KMS-11 (cell line): ENCODE results near the gene COX5B.

Experiments
- H2AFZ ChIP-seq: fragments of 200-600 bp; sonication (generic); 2 replicates; pipeline ENCODE4 v1.6.1; 2016; ENCODE audit warnings: antibody characterized with exemption, mixed run types, low read depth
- H3K27ac ChIP-seq: fragments of 200-600 bp; sonication (generic); 2 replicates; pipeline ENCODE4 v1.6.1; 2016; ENCODE audit warnings: mild to moderate bottlenecking, mixed run types
- H3K27me3 ChIP-seq: fragments of 200-600 bp; sonication (generic); 2 replicates; pipeline ENCODE4 v1.6.1; 2017; ENCODE audit warnings: mild to moderate bottlenecking, low read depth, mixed run types, moderate library complexity; ENCODE audit not compliant: insufficient read depth
- H3K36me3 ChIP-seq: fragments of 200-600 bp; sonication (generic); 2 replicates; pipeline ENCODE4 v1.6.1; 2017; ENCODE audit warnings: mild to moderate bottlenecking, mixed run types; ENCODE audit not compliant: insufficient read depth
- H3K4me1 ChIP-seq: fragments of 200-600 bp; sonication (generic); 2 replicates; pipeline ENCODE4 v1.6.1; 2016; ENCODE audit warnings: mild to moderate bottlenecking, low read depth, mixed run types; ENCODE audit not compliant: poor library complexity, severe bottlenecking
- H3K4me2 ChIP-seq: fragments of 200-600 bp; sonication (generic); 2 replicates; pipeline ENCODE4 v1.7.0; 2016; ENCODE audit warnings: mild to moderate bottlenecking, mixed run types
- H3K4me3 ChIP-seq: fragments of 200-600 bp; sonication (generic); IDR thresholded peaks from 2 replicates; pipeline ENCODE4 v1.6.1; 2017; ENCODE audit warnings: low read depth, low read length, mixed read lengths; ENCODE audit not compliant: insufficient read depth
- H3K79me2 ChIP-seq: fragments of 200-600 bp; sonication (generic); 2 replicates; pipeline ENCODE4 v1.6.1; 2016; ENCODE audit warnings: low read depth, mixed run types; ENCODE audit not compliant: insufficient read depth
- H3K9ac ChIP-seq: fragments of 200-600 bp; sonication (generic); 2 replicates; pipeline ENCODE4 v1.6.1; 2016; ENCODE audit warnings: mild to moderate bottlenecking, mixed run types
- H4K20me1 ChIP-seq: fragments of 200-600 bp; sonication (generic); 2 replicates; pipeline ENCODE4 v1.6.1; 2016; ENCODE audit warnings: mild to moderate bottlenecking, mixed run types; ENCODE audit not compliant: insufficient read depth
- TF ChIP-seq, protein P1 (sequence below): fragments of 200-600 bp; sonication (generic); conservative IDR thresholded peaks from 2 replicates; pipeline ENCODE4 v1.6.1; 2017; ENCODE audit warnings: low read depth, mild to moderate bottlenecking, antibody characterized with exemption, low read length, moderate library complexity, mixed read lengths

The COX5B gene

DNA sequence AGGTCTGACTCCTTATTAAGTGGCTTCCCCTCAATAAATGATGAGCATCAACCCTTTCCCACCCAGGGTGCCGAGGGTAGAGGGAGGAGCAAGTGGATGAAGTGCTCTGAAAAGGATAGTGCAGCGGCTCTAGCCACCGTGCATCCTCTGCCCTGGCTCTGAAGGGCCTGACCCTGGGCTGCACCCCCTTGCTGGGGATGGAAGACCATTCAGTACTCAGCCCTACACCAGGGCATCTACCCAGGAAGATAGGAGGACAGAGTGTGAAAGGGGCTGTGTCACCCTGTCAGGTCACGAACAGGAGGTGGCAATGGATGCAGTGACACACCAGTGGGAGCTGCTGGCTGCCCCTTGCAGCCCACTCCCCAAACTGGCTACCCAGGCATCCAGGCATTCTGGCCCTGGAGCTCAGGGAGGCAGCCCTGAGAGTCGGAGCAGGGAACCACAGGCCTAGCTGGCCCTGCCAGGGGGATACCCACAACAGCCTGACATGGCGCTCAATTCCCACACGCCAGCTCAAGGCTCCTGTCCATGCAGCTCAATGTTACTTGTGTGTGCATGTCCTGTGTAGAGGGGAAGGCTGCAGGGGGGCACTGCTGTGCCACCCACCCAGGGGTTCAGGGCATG, 10.4 kb downstream of the COX5B start:
- no peaks in the 10 kb centered on the region for H3K27me3 ChIP-seq
- no peaks in the 10 kb centered on the region for H4K20me1 ChIP-seq
- no peaks in the 10 kb centered on the region for H3K4me1 ChIP-seq
- H2AFZ ChIP-seq, result no peak overlapping the region
- no peak overlapping the region for H3K27ac ChIP-seq
- peaks cover 5% of the 10 kb centered on the region; the same call in 1 of the 2 replicates for H3K79me2 ChIP-seq
- H3K4me2 ChIP-seq, result no peak overlapping the region
- H3K9ac ChIP-seq, result no peak overlapping the region
- no peaks in the 10 kb centered on the region for H3K36me3 ChIP-seq
- TF ChIP-seq, protein P1, sequence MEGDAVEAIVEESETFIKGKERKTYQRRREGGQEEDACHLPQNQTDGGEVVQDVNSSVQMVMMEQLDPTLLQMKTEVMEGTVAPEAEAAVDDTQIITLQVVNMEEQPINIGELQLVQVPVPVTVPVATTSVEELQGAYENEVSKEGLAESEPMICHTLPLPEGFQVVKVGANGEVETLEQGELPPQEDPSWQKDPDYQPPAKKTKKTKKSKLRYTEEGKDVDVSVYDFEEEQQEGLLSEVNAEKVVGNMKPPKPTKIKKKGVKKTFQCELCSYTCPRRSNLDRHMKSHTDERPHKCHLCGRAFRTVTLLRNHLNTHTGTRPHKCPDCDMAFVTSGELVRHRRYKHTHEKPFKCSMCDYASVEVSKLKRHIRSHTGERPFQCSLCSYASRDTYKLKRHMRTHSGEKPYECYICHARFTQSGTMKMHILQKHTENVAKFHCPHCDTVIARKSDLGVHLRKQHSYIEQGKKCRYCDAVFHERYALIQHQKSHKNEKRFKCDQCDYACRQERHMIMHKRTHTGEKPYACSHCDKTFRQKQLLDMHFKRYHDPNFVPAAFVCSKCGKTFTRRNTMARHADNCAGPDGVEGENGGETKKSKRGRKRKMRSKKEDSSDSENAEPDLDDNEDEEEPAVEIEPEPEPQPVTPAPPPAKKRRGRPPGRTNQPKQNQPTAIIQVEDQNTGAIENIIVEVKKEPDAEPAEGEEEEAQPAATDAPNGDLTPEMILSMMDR, result no peak
- H3K4me3 ChIP-seq, result no peak overlapping the region

DNA sequence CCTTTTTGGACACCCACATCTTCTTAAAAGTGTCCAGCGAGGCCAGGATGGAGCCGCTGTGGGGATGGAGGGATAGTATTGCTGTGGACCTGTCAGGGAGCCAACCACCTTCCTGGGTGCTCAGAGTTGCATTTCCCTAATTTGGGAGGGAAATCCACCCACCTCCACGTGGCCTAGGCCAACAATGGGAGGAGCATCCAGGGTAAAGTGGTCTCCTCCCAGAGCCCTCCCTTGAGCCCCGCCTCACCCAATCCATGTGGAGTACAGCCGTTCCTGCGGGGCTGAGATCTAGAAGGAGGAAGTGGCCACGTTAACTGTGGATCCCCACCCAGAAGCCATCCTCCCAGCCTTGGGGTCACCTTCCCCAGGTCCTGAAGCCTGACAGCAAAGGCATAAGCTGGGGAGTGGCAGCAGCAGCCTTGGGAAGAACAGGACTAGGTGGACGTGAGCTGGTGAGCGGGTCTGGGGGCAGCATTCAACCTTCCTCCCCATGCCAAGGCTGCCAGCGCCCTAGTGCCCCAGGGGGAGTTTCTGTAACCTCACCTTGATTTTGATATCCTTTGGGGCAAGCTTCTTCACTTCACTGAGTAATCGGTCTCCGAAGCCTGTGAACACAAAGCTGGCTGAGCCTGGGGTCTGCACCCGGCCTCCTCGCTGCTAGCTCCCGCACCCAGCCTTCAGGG, 11.2 kb downstream of the COX5B start:
- Histone ChIP-seq H3K4me3 (no peak overlapping the region), H3K4me1 (peaks cover 5% of the 10 kb centered on the region), H4K20me1 (no peaks in the 10 kb centered on the region), H3K27ac (no peak overlapping the region), H3K4me2 (no peak overlapping the region), H3K9ac (no peak overlapping the region), H3K79me2 (peaks cover 13% of the 10 kb centered on the region; the same call in 1 of the 2 replicates), H3K36me3 (no peaks in the 10 kb centered on the region), H3K27me3 (no peaks in the 10 kb centered on the region), H2AFZ (no peak overlapping the region)
- TF ChIP-seq, protein P1, result no peak

DNA sequence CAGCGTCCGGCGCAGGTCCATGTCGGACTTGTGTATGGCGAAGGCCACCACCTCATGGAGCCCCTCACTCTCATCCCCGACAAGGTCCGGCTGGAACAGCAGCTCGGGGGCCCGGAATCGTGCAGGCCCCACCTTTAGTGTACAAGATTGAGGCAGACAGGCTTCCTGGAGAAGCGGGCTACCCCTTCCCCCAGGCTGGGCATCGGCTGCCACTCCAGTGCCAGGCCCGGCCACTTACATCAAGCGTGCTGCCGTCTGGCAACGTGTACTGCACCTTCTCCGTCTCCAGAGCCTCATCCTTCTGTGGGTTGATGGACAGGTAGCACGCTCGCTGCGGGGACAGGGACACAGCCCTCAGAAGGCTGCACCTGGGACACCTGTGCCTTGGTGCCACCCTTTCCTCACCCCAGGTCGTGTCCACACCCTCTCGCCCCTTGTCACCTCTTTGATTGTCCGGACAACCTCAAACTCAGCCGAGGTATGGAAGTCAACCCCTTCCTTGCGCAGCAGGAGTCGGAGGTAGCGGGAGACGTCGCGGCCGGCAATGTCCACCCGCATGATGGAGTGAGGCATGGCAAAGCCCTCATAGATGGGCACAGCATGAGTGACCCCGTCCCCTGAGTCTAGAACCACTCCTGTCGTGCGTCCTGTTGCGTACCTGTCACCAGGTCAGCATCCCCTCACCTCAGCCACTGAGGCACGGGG, 12.3 kb downstream of the COX5B start:
- TF ChIP-seq, protein P1, result no peak
- Histone ChIP-seq H2AFZ (no peak overlapping the region), H4K20me1 (no peaks in the 10 kb centered on the region), H3K27me3 (no peaks in the 10 kb centered on the region), H3K9ac (no peak overlapping the region), H3K36me3 (no peaks in the 10 kb centered on the region), H3K79me2 (peaks cover 24% of the 10 kb centered on the region; the same call in 1 of the 2 replicates), H3K4me3 (no peak overlapping the region), H3K4me2 (no peak overlapping the region), H3K27ac (no peak overlapping the region), H3K4me1 (peaks cover 12% of the 10 kb centered on the region)

DNA sequence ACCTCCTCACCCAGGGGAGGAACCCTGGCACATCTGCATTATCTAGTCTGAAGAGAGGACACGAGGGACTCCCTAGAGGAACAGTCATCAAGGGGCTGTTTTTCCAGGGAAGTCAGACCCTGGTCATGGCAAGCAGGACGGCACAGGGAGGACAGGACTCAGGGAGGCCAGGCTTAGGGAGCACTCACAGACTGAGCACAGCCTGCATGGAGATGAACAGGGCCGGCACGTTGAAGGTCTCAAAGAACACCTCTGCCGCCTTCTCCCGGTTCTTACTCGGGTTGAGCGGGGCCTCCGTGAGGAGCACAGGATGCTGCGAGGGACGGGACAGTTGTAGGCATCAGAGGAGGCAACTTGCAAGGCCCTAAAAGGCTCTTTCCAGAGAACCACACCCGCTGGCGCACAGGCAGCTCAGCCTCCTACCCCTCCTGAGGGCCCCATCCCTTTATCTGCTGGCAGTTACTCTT, 12.9 kb downstream of the COX5B start:
- Histone ChIP-seq H3K9ac (no peak overlapping the region), H3K4me3 (no peak overlapping the region), H3K36me3 (no peaks in the 10 kb centered on the region), H3K27ac (no peak overlapping the region), H4K20me1 (no peaks in the 10 kb centered on the region), H2AFZ (no peak overlapping the region), H3K4me2 (no peak overlapping the region), H3K4me1 (peaks cover 12% of the 10 kb centered on the region), H3K27me3 (no peaks in the 10 kb centered on the region), H3K79me2 (peaks cover 26% of the 10 kb centered on the region; the same call in 1 of the 2 replicates)
- TF ChIP-seq, protein P1, result no peak
